NCI-H2171 treated with DMSO at 0.1 percent for 48 hours (cell line): ENCODE results near the gene PTPN14.
"Not testable (repeated sequence)": the region's sequence is repeated elsewhere in the genome, so short reads cannot be mapped to it uniquely, and the experiment has no call there.

Source experiments
- DNase-seq: peaks from one replicate; lab custom pipeline; 2025; lab: John Stamatoyannopoulos, UW

The PTPN14 gene

GRCh38 chr1:214510477-214510876 is 40.9 kb downstream of the PTPN14 start:
- no peak for DNase-seq

- DNase-seq = not testable (repeated sequence)
Observed at GRCh38 chr1:214509622-214510021, 41.8 kb downstream of the PTPN14 start.

- DNase-seq = peak; percentile 64
Observed at GRCh38 chr1:214506972-214507431, 44.4 kb downstream of the PTPN14 start.

- peak; percentile 73 for DNase-seq
Observed at GRCh38 chr1:214505134-214505533, 46.3 kb downstream of the PTPN14 start.

- DNase-seq = no peak
Observed at GRCh38 chr1:214504330-214504729, 47.1 kb downstream of the PTPN14 start.

- no peak for DNase-seq
Observed at GRCh38 chr1:214503553-214503952, 47.8 kb downstream of the PTPN14 start.

- no peak for DNase-seq
Observed at GRCh38 chr1:214500340-214501055, 50.9 kb downstream of the PTPN14 start.

- no peak for DNase-seq
Observed at GRCh38 chr1:214499732-214500131, 51.7 kb downstream of the PTPN14 start.

GRCh38 chr1:214498021-214498420 is 53.4 kb downstream of the PTPN14 start:
- no peak for DNase-seq

GRCh38 chr1:214496126-214496525 is 55.3 kb downstream of the PTPN14 start:
- peak; percentile 16 for DNase-seq

- no peak for DNase-seq
Observed at GRCh38 chr1:214494706-214495105, 56.7 kb downstream of the PTPN14 start.

GRCh38 chr1:214494179-214494578 is 57.2 kb downstream of the PTPN14 start:
- DNase-seq = not testable (repeated sequence)

GRCh38 chr1:214493126-214493796 is 58.1 kb downstream of the PTPN14 start:
- no peak for DNase-seq

- DNase-seq = no peak
Observed at GRCh38 chr1:214492401-214493075, 58.9 kb downstream of the PTPN14 start.

GRCh38 chr1:214491468-214492146 is 59.8 kb downstream of the PTPN14 start:
- DNase-seq = no peak

GRCh38 chr1:214485151-214485550 is 66.3 kb downstream of the PTPN14 start:
- DNase-seq = no peak

GRCh38 chr1:214483180-214483579 is 68.2 kb downstream of the PTPN14 start:
- not testable (repeated sequence) for DNase-seq

GRCh38 chr1:214481983-214482634 is 69.3 kb downstream of the PTPN14 start:
- not testable (repeated sequence) for DNase-seq

GRCh38 chr1:214476986-214477870 is 74.2 kb downstream of the PTPN14 start:
- no peak for DNase-seq

GRCh38 chr1:214476229-214476985 is 75.0 kb downstream of the PTPN14 start:
- no peak for DNase-seq
